SK-MEL-5 (cell line): ENCODE data around the gene B4GALT2. TPM values are rescaled to one million over a fixed set of nuclear protein-coding genes. Genes with fewer than 3 reads are reported as not detected.

Source experiments
- DNase-seq: peaks from one replicate; pipeline ENCODE4 v3.0.0-alpha.2; 2016; ENCODE audit warnings: low read depth, low spot score
- in situ Hi-C: cut with HindIII; loops from 2 replicates; pipeline ENCODE4 v1.10.0; 2016; ENCODE audit warnings: low sequenced_read_pairs, high pct_unique_total_duplicates, low pct_unique_long_range_greater_than_20kb
- total RNA-seq: library from RNA; depleted of rRNA; stranded (reverse); fragments of >200 nt; shearing (Covaris generic); gene quantifications from 2 replicates; pipeline ENCODE4 v1.2.3, GENCODE V29; 2014

Gene B4GALT2
- total RNA-seq, 1 experiment from 2014 or later: 43.5 TPM

- no peak for DNase-seq
- in situ Hi-C loops: no loop called here
These were observed 34.1 kb upstream of the B4GALT2 start for GRCh38 chr1:43944860-43945259.

- DNase-seq: no peak
- in situ Hi-C loops: no loop called here
These were observed 33.3 kb upstream of the B4GALT2 start for GRCh38 chr1:43945674-43946235.

- DNase-seq: peak; percentile 93
- in situ Hi-C loops: no loop called here
These were observed 32.6 kb upstream of the B4GALT2 start, which contains the start of gene IPO13 for GRCh38 chr1:43946236-43947060. IPO13 (plus strand) TSS chr1:43946950; CDS start chr1:43947601, 651 bp downstream.

- no peak for DNase-seq
- in situ Hi-C loops: no loop called here
These were observed 31.7 kb upstream of the B4GALT2 start for GRCh38 chr1:43947061-43947873.

- in situ Hi-C loops: no loop called here
- no peak for DNase-seq
These were observed 31.1 kb upstream of the B4GALT2 start for GRCh38 chr1:43947874-43948437.

GRCh38 chr1:43949678-43950077 lies 29.3 kb upstream of the B4GALT2 start:
- DNase-seq: no peak
- in situ Hi-C loops: no loop called here

- in situ Hi-C loops: no loop called here
- no peak for DNase-seq
These were observed 27.7 kb upstream of the B4GALT2 start for GRCh38 chr1:43951021-43951985.

GRCh38 chr1:43952731-43953346 lies 26.2 kb upstream of the B4GALT2 start:
- no peak for DNase-seq
- in situ Hi-C loops: no loop called here

- DNase-seq: no peak
- in situ Hi-C loops: no loop called here
These were observed 25.6 kb upstream of the B4GALT2 start for GRCh38 chr1:43953361-43953760.

GRCh38 chr1:43954036-43954435 lies 25.0 kb upstream of the B4GALT2 start:
- DNase-seq: peak; percentile 34
- in situ Hi-C loops: no loop called here

- no peak for DNase-seq
- in situ Hi-C loops: no loop called here
These were observed 22.8 kb upstream of the B4GALT2 start for GRCh38 chr1:43956234-43956633.

- in situ Hi-C loops: no loop called here
These were observed 21.5 kb upstream of the B4GALT2 start for GRCh38 chr1:43957407-43958040.

GRCh38 chr1:43958351-43959255 lies 20.4 kb upstream of the B4GALT2 start:
- in situ Hi-C loops: no loop called here

More at GRCh38 chr1:43957407-43958040, 21.5 kb upstream of the B4GALT2 start:
- DNase-seq: no peak

GRCh38 chr1:43960798-43961197 lies 18.2 kb upstream of the B4GALT2 start:
- DNase-seq: no peak
- in situ Hi-C loops: no loop called here

More at GRCh38 chr1:43958351-43959255, 20.4 kb upstream of the B4GALT2 start:
- DNase-seq: no peak

GRCh38 chr1:43961692-43962091 lies 17.3 kb upstream of the B4GALT2 start:
- no peak for DNase-seq
- in situ Hi-C loops: no loop called here
